Ascending aorta (tissue), 2 donors: ENCODE results near the gene COMMD1. TPM values are rescaled to one million over a fixed set of nuclear protein-coding genes. Genes with fewer than 3 reads are reported as not detected.
"Not testable (repeated sequence)": the region's sequence is repeated elsewhere in the genome, so short reads cannot be mapped to it uniquely, and the experiment has no call there.

Experiments used
- DNase-seq, 2 donors: peaks; one replicate each; pipeline ENCODE4 v3.0.0-alpha.2; 2019; ENCODE audit warnings: low spot score in 2 of 2
- H3K27ac ChIP-seq, 2 donors: fragments of 200-600 bp; sonication (generic); one replicate each; pipeline ENCODE4 v1.5.1; 2016 to 2017; ENCODE audit warnings: mild to moderate bottlenecking in 1 of 2
- H3K27me3 ChIP-seq: fragments of 200-600 bp; sonication (generic); one replicate; pipeline ENCODE4 v1.5.1; 2017
- H3K36me3 ChIP-seq, 2 donors: fragments of 200-600 bp; sonication (generic); one replicate each; pipeline ENCODE4 v1.5.1; 2016
- H3K4me1 ChIP-seq, 2 donors: fragments of 200-600 bp; sonication (generic); one replicate each; pipeline ENCODE4 v1.5.1; 2016 to 2017; ENCODE audit warnings: mild to moderate bottlenecking in 1 of 2
- H3K4me3 ChIP-seq, 2 donors: fragments of 200-600 bp; sonication (generic); one replicate each; pipeline ENCODE4 v1.5.1; 2016 to 2017; ENCODE audit warnings: mild to moderate bottlenecking in 1 of 2
- H3K9me3 ChIP-seq, 2 donors: fragments of 200-600 bp; sonication (generic); one replicate each; pipeline ENCODE4 v1.5.1; 2016
- CTCF ChIP-seq, 3 experiments: fragments of 200-600 bp in 2 of 3; fragments of 450-650 bp in 1 of 3; sonication (generic) in 2 of 3; IDR thresholded peaks; one replicate each; pipeline ENCODE4 v1.5.1; 2016 to 2019; ENCODE audit warnings: antibody characterized with exemption in 3 of 3, mild to moderate bottlenecking in 1 of 3, moderate library complexity in 1 of 3
- intact Hi-C: fragments of 100-400 bp; cut with DNase I; formaldehyde crosslinking; loops from one replicate; pipeline ENCODE4 v1.15.1; 2023
- total RNA-seq: library from RNA; depleted of rRNA; stranded (reverse); fragments of >200 nt; gene quantifications from one replicate; pipeline ENCODE4 v1.1.0, GENCODE V29; 2016

The COMMD1 gene
- total RNA-seq, 1 donor from 2014 or later, result 31.8 TPM

- no peaks in the 10 kb centered on the region for H3K27me3 ChIP-seq
- DNase-seq, result no peak
- peaks cover 0 to 3% of the 10 kb centered on the region in 2 donors for H3K9me3 ChIP-seq
- TF ChIP-seq CTCF (IDR thresholded peaks at IDR 0.05), result no peak
- H3K27ac ChIP-seq, result no peak overlapping the region
- H3K4me1 ChIP-seq, result peaks cover 4 to 14% of the 10 kb centered on the region in 2 donors
- intact Hi-C loops, result no loop called here
- no peak overlapping the region for H3K4me3 ChIP-seq
- no peaks in the 10 kb centered on the region for H3K36me3 ChIP-seq
Observed at GRCh38 chr2:62156861-62157496, 251.5 kb downstream of the COMMD1 start.

GRCh38 chr2:62158444-62159121 lies 253.1 kb downstream of the COMMD1 start:
- intact Hi-C loops, result no loop called here
- no peak for DNase-seq
- Histone ChIP-seq H3K4me1 (peaks cover 4 to 14% of the 10 kb centered on the region in 2 donors), H3K27ac (no peak overlapping the region), H3K27me3 (no peaks in the 10 kb centered on the region), H3K36me3 (no peaks in the 10 kb centered on the region), H3K4me3 (no peak overlapping the region), H3K9me3 (peaks cover 0 to 3% of the 10 kb centered on the region in 2 donors)
- TF ChIP-seq CTCF (IDR thresholded peaks at IDR 0.05), result no peak

GRCh38 chr2:62160691-62161090 lies 255.2 kb downstream of the COMMD1 start:
- H3K27ac ChIP-seq, H3K4me3 ChIP-seq, intact Hi-C loops: not testable (repeated sequence)

GRCh38 chr2:62163106-62163831 lies 257.8 kb downstream of the COMMD1 start:
- no peak for TF ChIP-seq CTCF (IDR thresholded peaks at IDR 0.05)
- intact Hi-C loops, result no loop called here
- H3K9me3 ChIP-seq, result no peaks in the 10 kb centered on the region
- no peak overlapping the region for H3K4me3 ChIP-seq
- no peak overlapping the region for H3K27ac ChIP-seq
- peaks cover 0 to 4% of the 10 kb centered on the region in 2 donors for H3K4me1 ChIP-seq
- H3K27me3 ChIP-seq, result no peaks in the 10 kb centered on the region
- no peaks in the 10 kb centered on the region for H3K36me3 ChIP-seq
- no peak for DNase-seq

More at GRCh38 chr2:62160691-62161090, 255.2 kb downstream of the COMMD1 start:
- peaks cover 4 to 14% of the 10 kb centered on the region in 2 donors for H3K4me1 ChIP-seq
- H3K9me3 ChIP-seq, H3K27me3 ChIP-seq, H3K36me3 ChIP-seq, DNase-seq: not testable (repeated sequence)

- no peak for DNase-seq
- H3K27me3 ChIP-seq, result no peaks in the 10 kb centered on the region
- H3K4me3 ChIP-seq, result no peak overlapping the region
- H3K27ac ChIP-seq, result no peak overlapping the region
- H3K9me3 ChIP-seq, result no peaks in the 10 kb centered on the region
- H3K36me3 ChIP-seq, result no peaks in the 10 kb centered on the region
- no peak for TF ChIP-seq CTCF (IDR thresholded peaks at IDR 0.05)
- intact Hi-C loops, result no loop called here
- no peaks in the 10 kb centered on the region for H3K4me1 ChIP-seq
Observed at GRCh38 chr2:62163834-62164233, 258.4 kb downstream of the COMMD1 start.

GRCh38 chr2:62175728-62176127 lies 270.3 kb downstream of the COMMD1 start:
- no peaks in the 10 kb centered on the region for H3K27me3 ChIP-seq
- H3K36me3 ChIP-seq, result no peaks in the 10 kb centered on the region
- no peaks in the 10 kb centered on the region for H3K9me3 ChIP-seq
- peaks cover 0 to 12% of the 10 kb centered on the region in 2 donors for H3K4me1 ChIP-seq
- H3K4me3 ChIP-seq, result no peak overlapping the region
- intact Hi-C loops, result no loop called here
- no peak for TF ChIP-seq CTCF (IDR thresholded peaks at IDR 0.05)
- H3K27ac ChIP-seq, result no peak overlapping the region
- no peak for DNase-seq
